B cell (primary cell): ENCODE data around the gene DCLK1. TPM values are rescaled to one million over a fixed set of nuclear protein-coding genes. Genes with fewer than 3 reads are reported as not detected.

Experiments used
- ATAC-seq: fragments of 200-7000 bp; cut with Tn5 transposase; one replicate; pipeline ENCODE4 v1.10.0; 2021; ENCODE audit warnings: low read depth, mild to moderate bottlenecking, moderate number of reproducible peaks, moderate library complexity
- CTCF ChIA-PET: fragments of 350-600 bp; sonication (Branson Sonifier 250); formaldehyde crosslinking; loops from one replicate; lab custom pipeline; 2021; ENCODE audit warnings: antibody characterized with exemption, inconsistent platforms; lab: Charles Lee
- POLR2A ChIA-PET: fragments of 350-600 bp; sonication (Branson Sonifier 250); formaldehyde crosslinking; loops from one replicate; lab custom pipeline; 2021; ENCODE audit warnings: antibody characterized with exemption; lab: Charles Lee
- DNase-seq: peaks from one replicate; pipeline ENCODE4 v3.0.0; 2013
- H2AFZ ChIP-seq: 2 replicates; pipeline ENCODE4 v1.6.1; 2012; ENCODE audit warnings: mild to moderate bottlenecking, low read depth, low read length; ENCODE audit not compliant: insufficient read depth, poor library complexity, severe bottlenecking
- H3K27ac ChIP-seq, 2 donors: 1 replicate in 1 of 2; 2 replicates in 1 of 2; pipeline ENCODE4 v1.5.1; 2012 to 2013; ENCODE audit warnings: low read length in 2 of 2, mild to moderate bottlenecking in 2 of 2, moderate library complexity in 1 of 2
- H3K27me3 ChIP-seq, 4 experiments: fragments of 200-600 bp in 1 of 4; sonication (generic) in 1 of 4; replicated peaks in 1 of 4; 1 replicate in 2 of 4; 2 replicates in 2 of 4; pipeline versions ENCODE4 v1.6.1 to v1.7.0; 2013 to 2016; ENCODE audit warnings: low read length in 3 of 4, mild to moderate bottlenecking in 2 of 4, mixed read lengths in 1 of 4, moderate library complexity in 1 of 4; ENCODE audit not compliant: insufficient read depth in 4 of 4, control insufficient read depth in 3 of 4; ENCODE audit errors: control extremely low read depth in 1 of 4
- H3K36me3 ChIP-seq, 2 experiments: replicated peaks in 1 of 2; 1 replicate in 1 of 2; 2 replicates in 1 of 2; pipeline versions ENCODE4 v1.6.1 to v1.7.1; 2013; ENCODE audit warnings: low read length in 1 of 2; ENCODE audit not compliant: insufficient read depth in 2 of 2, control insufficient read depth in 1 of 2; ENCODE audit errors: control extremely low read depth in 1 of 2, extremely low read depth in 1 of 2
- H3K4me1 ChIP-seq, 2 donors: fragments of 200-600 bp in 1 of 2; sonication (generic) in 1 of 2; 1 replicate in 1 of 2; 2 replicates in 1 of 2; pipeline versions ENCODE4 v1.5.1 to v1.6.1; 2013 to 2017; ENCODE audit warnings: low read length in 2 of 2; ENCODE audit not compliant: control insufficient read depth in 2 of 2, insufficient read depth in 2 of 2
- H3K4me2 ChIP-seq: replicated peaks from 2 replicates; pipeline ENCODE3; 2012; ENCODE audit warnings: mild to moderate bottlenecking, low read depth, low read length; ENCODE audit not compliant: poor library complexity, severe bottlenecking
- H3K4me3 ChIP-seq, 5 experiments: fragments of 200-600 bp in 1 of 5; sonication (generic) in 1 of 5; 1 replicate in 3 of 5; 2 replicates in 2 of 5; pipeline versions ENCODE4 v1.5.1 to v1.7.0; 2011 to 2016; ENCODE audit warnings: low read length in 4 of 5, mild to moderate bottlenecking in 4 of 5, low read depth in 2 of 5, control low read depth in 1 of 5, moderate library complexity in 1 of 5; ENCODE audit not compliant: insufficient read depth in 1 of 5; ENCODE audit errors: control extremely low read depth in 1 of 5, extremely low read depth in 1 of 5
- H3K79me2 ChIP-seq: fragments of 200-600 bp; sonication (generic); one replicate; pipeline ENCODE4 v1.6.0; 2016; ENCODE audit warnings: low read length; ENCODE audit not compliant: control insufficient read depth, insufficient read depth
- H3K9ac ChIP-seq: fragments of 200-600 bp; sonication (generic); 2 replicates; pipeline ENCODE4 v1.6.1; 2017; ENCODE audit warnings: mild to moderate bottlenecking, low read length, moderate library complexity
- H3K9me3 ChIP-seq, 3 donors: one replicate each; pipeline versions ENCODE4 v1.6.1 to v1.7.1; 2013; ENCODE audit warnings: low read length in 2 of 3; ENCODE audit not compliant: control insufficient read depth in 2 of 3, insufficient read depth in 1 of 3; ENCODE audit errors: control extremely low read depth in 1 of 3
- H4K20me1 ChIP-seq: 2 replicates; pipeline ENCODE4 v1.6.0; 2012; ENCODE audit warnings: mild to moderate bottlenecking, low read length; ENCODE audit not compliant: insufficient read depth, control insufficient read depth, poor library complexity, severe bottlenecking
- H3K27ac Mint-ChIP-seq: one replicate; pipeline ENCODE4 v1.8.0; 2021; ENCODE audit warnings: mixed read lengths
- H3K27me3 Mint-ChIP-seq: one replicate; pipeline ENCODE4 v1.8.0; 2021; ENCODE audit warnings: mixed read lengths
- H3K4me1 Mint-ChIP-seq: one replicate; pipeline ENCODE4 v1.8.0; 2021; ENCODE audit warnings: mixed read lengths
- H3K4me3 Mint-ChIP-seq: one replicate; pipeline ENCODE4 v1.8.0; 2021; ENCODE audit warnings: mixed read lengths
- H3K9me3 Mint-ChIP-seq: one replicate; pipeline ENCODE4 v1.8.0; 2022; ENCODE audit warnings: mixed read lengths; ENCODE audit not compliant: insufficient read depth
- CTCF ChIP-seq: fragments of 200-600 bp; IDR thresholded peaks from one replicate; pipeline ENCODE4 v1.8.0; 2022; ENCODE audit warnings: antibody characterized with exemption, mild to moderate bottlenecking
- EZH2 ChIP-seq: IDR thresholded peaks from 2 replicates; pipeline ENCODE4 v1.6.1; 2012; ENCODE audit warnings: borderline replicate concordance, low read depth, mild to moderate bottlenecking, moderate library complexity, low read length; ENCODE audit not compliant: insufficient read depth, poor library complexity, severe bottlenecking
- WGBS: methylation state at CpG from one replicate; pipeline ENCODE4 v1.1.5; 2013; ENCODE audit warnings: missing lambda C conversion rate; ENCODE audit not compliant: insufficient coverage; 5-methylcytosine and 5-hydroxymethylcytosine counted together
- intact Hi-C: fragments of 100-400 bp; cut with micrococcal nuclease; formaldehyde crosslinking; loops from one replicate; pipeline ENCODE4 v1.10.0; 2022
- polyA plus RNA-seq: library from polyadenylated mRNA; depleted of rRNA; stranded (reverse); fragments of >200 nt; gene quantifications from 2 replicates; pipeline ENCODE4 v1.2.3, GENCODE V29; 2012
- total RNA-seq, 2 donors: library from RNA; stranded (reverse); fragments of 120-200 nt in 1 of 2; gene quantifications; 1 replicate in 1 of 2; 2 replicates in 1 of 2; pipeline versions ENCODE4 v1.2.3 to v1.2.4, GENCODE V29; 2013 to 2022

DCLK1 gene
- total and polyA plus RNA-seq, 2 donors (not counting 1 experiment from before 2014, with no cell fraction given) = not detected

GRCh38 chr13:36124236-36124822 lies 6.9 kb downstream of the DCLK1 start:
- ATAC-seq = no peak
- intact Hi-C loops = no loop called here
- H3K4me1 ChIP-seq = no peaks in the 10 kb centered on the region
- H3K4me3 ChIP-seq = no peak overlapping the region
- no peak overlapping the region for H3K4me2 ChIP-seq
- WGBS = no CpG with 5 or more reads among the region's 6 CpGs
- H3K9me3 Mint-ChIP-seq = no peaks in the 10 kb centered on the region
- H3K4me1 Mint-ChIP-seq = no peaks in the 10 kb centered on the region
- no peak overlapping the region for H2AFZ ChIP-seq
- H3K27ac ChIP-seq = no peak overlapping the region
- POLR2A ChIA-PET = no interaction called here
- H3K79me2 ChIP-seq = no peaks in the 10 kb centered on the region
- H3K36me3 ChIP-seq = no peaks in the 10 kb centered on the region
- no peaks in the 10 kb centered on the region for H4K20me1 ChIP-seq
- TF ChIP-seq CTCF = no peak
- no peak for TF ChIP-seq EZH2
- no peak overlapping the region for H3K4me3 Mint-ChIP-seq
- CTCF ChIA-PET = no interaction called here
- DNase-seq = no peak
- H3K27ac Mint-ChIP-seq = no peak overlapping the region
- peaks cover 0 to 3% (median 0%) of the 10 kb centered on the region in 4 experiments for H3K27me3 ChIP-seq
- H3K9me3 ChIP-seq = peaks cover 0 to 5% (median 0%) of the 10 kb centered on the region in 3 donors
- peaks cover 3% of the 10 kb centered on the region for H3K27me3 Mint-ChIP-seq
- no peak overlapping the region for H3K9ac ChIP-seq

- Mint-ChIP-seq H3K4me3 (no peak overlapping the region), H3K9me3 (no peaks in the 10 kb centered on the region), H3K27me3 (no peaks in the 10 kb centered on the region), H3K27ac (no peak overlapping the region), H3K4me1 (no peaks in the 10 kb centered on the region)
- H3K79me2 ChIP-seq = no peaks in the 10 kb centered on the region
- no peaks in the 10 kb centered on the region for H4K20me1 ChIP-seq
- ATAC-seq = no peak
- no peak overlapping the region for H3K9ac ChIP-seq
- no peaks in the 10 kb centered on the region for H3K9me3 ChIP-seq
- DNase-seq = no peak
- H3K4me1 ChIP-seq = no peaks in the 10 kb centered on the region
- ChIA-PET POLR2A (no interaction called here), CTCF (no interaction called here)
- no peak overlapping the region for H3K27ac ChIP-seq
- H3K27me3 ChIP-seq = no peaks in the 10 kb centered on the region
- TF ChIP-seq EZH2 (no peak), CTCF (no peak)
- H2AFZ ChIP-seq = no peak overlapping the region
- H3K4me2 ChIP-seq = no peak overlapping the region
- H3K4me3 ChIP-seq = no peak overlapping the region
- intact Hi-C loops = no loop called here
- no CpG with 5 or more reads among the region's 1 CpG for WGBS
- H3K36me3 ChIP-seq = no peaks in the 10 kb centered on the region
Observed at GRCh38 chr13:36115306-36115705, 15.9 kb downstream of the DCLK1 start.
